Panc1 (cell line): ENCODE measurements around the gene TANGO2. TPM values are rescaled to one million over a fixed set of nuclear protein-coding genes. Genes with fewer than 3 reads are reported as not detected.

Experiments used
- ATAC-seq: fragments of 200-7000 bp; cut with Tn5 transposase; 2 replicates; pipeline ENCODE4 v1.9.1; 2020; ENCODE audit warnings: mild to moderate bottlenecking, moderate library complexity
- BruUV-seq: library from RNA; stranded (reverse); fragments of 400-500 nt; replicated peaks from 2 replicates; lab custom pipeline; 2021; lab: Mats Ljungman, UMichigan
- CTCF ChIA-PET: fragments of 300-600 bp; sonication (Branson Sonifier 250); formaldehyde crosslinking; loops from one replicate; lab custom pipeline; 2022; ENCODE audit warnings: antibody characterized with exemption; lab: Charles Lee
- POLR2A ChIA-PET: fragments of 300-600 bp; sonication (Branson Sonifier 250); formaldehyde crosslinking; loops from one replicate; lab custom pipeline; 2022; ENCODE audit warnings: antibody characterized with exemption; lab: Charles Lee
- DNase-seq: peaks from one replicate; pipeline ENCODE4 v3.0.0-alpha.2; 2010; ENCODE audit warnings: low read depth, low spot score
- H3K27ac ChIP-seq: 2 replicates; pipeline ENCODE4 v1.5.1; 2011; ENCODE audit warnings: mild to moderate bottlenecking, low read length, inconsistent platforms
- H3K27me3 ChIP-seq: fragments of 200-500 bp; sonication (Bioruptor generic); 2 replicates; pipeline ENCODE4 v1.6.0; 2014; ENCODE audit warnings: low read length, inconsistent platforms; ENCODE audit not compliant: control insufficient read depth, insufficient read depth
- H3K36me3 ChIP-seq: fragments of 200-500 bp; sonication (Bioruptor generic); 2 replicates; pipeline ENCODE4 v1.5.1; 2014; ENCODE audit warnings: inconsistent platforms, mild to moderate bottlenecking, low read length, moderate library complexity; ENCODE audit not compliant: control insufficient read depth, insufficient read depth
- H3K4me1 ChIP-seq: 2 replicates; pipeline ENCODE4 v1.5.1; 2011; ENCODE audit warnings: inconsistent platforms, mild to moderate bottlenecking, low read length, moderate library complexity; ENCODE audit not compliant: control insufficient read depth, insufficient read depth
- H3K4me3 ChIP-seq, 2 experiments: 2 replicates each; pipeline ENCODE4 v1.5.1; 2011 to 2012; ENCODE audit warnings: low read depth in 2 of 2, low read length in 2 of 2, mild to moderate bottlenecking in 2 of 2, inconsistent platforms in 1 of 2, moderate library complexity in 1 of 2
- H3K9me3 ChIP-seq: fragments of 200-500 bp; sonication (Bioruptor generic); 2 replicates; pipeline ENCODE4 v1.5.1; 2014; ENCODE audit warnings: low read depth, mild to moderate bottlenecking, inconsistent platforms, low read length, moderate library complexity; ENCODE audit not compliant: control insufficient read depth, insufficient read depth
- CTCF ChIP-seq: fragments of 450-650 bp; IDR thresholded peaks from 2 replicates; pipeline ENCODE4 v1.5.1; 2017; ENCODE audit warnings: mild to moderate bottlenecking
- POLR2AphosphoS5 ChIP-seq: IDR thresholded peaks from 2 replicates; pipeline ENCODE4 v1.6.1; 2012; ENCODE audit warnings: mild to moderate bottlenecking, low read depth, low read length, moderate library complexity
- SIN3A ChIP-seq: IDR thresholded peaks from 2 replicates; pipeline ENCODE4 v1.6.1; 2012; ENCODE audit warnings: low read depth, mild to moderate bottlenecking, low read length, moderate library complexity, borderline replicate concordance; ENCODE audit not compliant: insufficient read depth
- TCF7L2 ChIP-seq: IDR thresholded peaks from 2 replicates; pipeline ENCODE4 v1.6.1; 2011; ENCODE audit warnings: mild to moderate bottlenecking, low read depth, low read length, inconsistent platforms
- in situ Hi-C: cut with HindIII; loops from 2 replicates; pipeline ENCODE4 v1.10.0; 2016; ENCODE audit warnings: low sequenced_read_pairs, low pct_unique_long_range_greater_than_20kb
- intact Hi-C: fragments of 100-400 bp; cut with micrococcal nuclease; formaldehyde crosslinking; loops from one replicate; pipeline ENCODE4 v1.10.0; 2022; ENCODE audit not compliant: unreplicated experiment
- total RNA-seq: library from RNA; stranded (reverse); gene quantifications from one replicate; pipeline ENCODE4 v1.2.1, GENCODE V29; 2021; ENCODE audit not compliant: unreplicated experiment
- TF ChIP-seq, protein P1 (sequence below), 2 experiments: IDR thresholded peaks; 2 replicates each; pipeline ENCODE4 v1.6.1; 2011 to 2012; ENCODE audit warnings: low read depth in 2 of 2, control low read depth in 1 of 2, low read length in 1 of 2, mild to moderate bottlenecking in 1 of 2, moderate library complexity in 1 of 2; ENCODE audit not compliant: insufficient read depth in 1 of 2

TANGO2 gene
- total RNA-seq, 1 experiment from 2014 or later, result 32.2 TPM

DNA sequence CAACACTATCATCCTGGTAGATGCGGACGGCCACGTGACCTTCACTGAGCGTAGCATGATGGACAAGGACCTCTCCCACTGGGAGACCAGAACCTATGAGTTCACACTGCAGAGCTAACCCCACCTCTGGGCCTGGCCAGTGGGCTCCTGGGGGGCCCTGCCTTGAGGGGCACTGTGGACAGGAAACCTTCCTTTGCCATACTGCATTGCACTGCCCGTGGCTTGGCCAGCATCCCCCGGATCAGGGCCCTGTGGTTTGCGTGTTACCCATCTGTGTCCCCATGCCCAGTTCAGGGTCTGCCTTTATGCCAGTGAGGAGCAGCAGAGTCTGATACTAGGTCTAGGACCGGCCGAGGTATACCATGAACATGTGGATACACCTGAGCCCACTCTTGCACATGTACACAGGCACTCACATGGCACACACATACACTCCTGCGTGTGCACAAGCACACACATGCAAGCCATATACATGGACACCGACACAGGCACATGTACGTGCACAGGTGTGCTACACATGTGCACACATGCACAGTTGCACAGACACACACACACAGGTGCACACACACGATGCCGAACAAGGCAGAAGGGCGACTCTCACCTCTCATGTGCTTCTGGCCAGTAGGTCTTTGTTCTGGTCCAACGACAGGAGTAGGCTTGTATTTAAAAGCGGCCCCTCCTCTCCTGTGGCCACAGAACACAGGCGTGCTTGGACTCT lies 43.8 kb downstream of the TANGO2 start:
- Histone ChIP-seq H3K4me3 (no peak overlapping the region), H3K4me1 (no peaks in the 10 kb centered on the region), H3K9me3 (no peaks in the 10 kb centered on the region), H3K27me3 (no peaks in the 10 kb centered on the region), H3K27ac (no peak overlapping the region), H3K36me3 (no peaks in the 10 kb centered on the region)
- no TSS peak for BruUV-seq
- ATAC-seq (no peak), DNase-seq (no peak)
- in situ Hi-C loops (no loop called here), intact Hi-C loops (no loop called here)
- CTCF ChIA-PET, result no interaction called here
- POLR2A ChIA-PET, result no interaction called here
- TF ChIP-seq, protein P1, sequence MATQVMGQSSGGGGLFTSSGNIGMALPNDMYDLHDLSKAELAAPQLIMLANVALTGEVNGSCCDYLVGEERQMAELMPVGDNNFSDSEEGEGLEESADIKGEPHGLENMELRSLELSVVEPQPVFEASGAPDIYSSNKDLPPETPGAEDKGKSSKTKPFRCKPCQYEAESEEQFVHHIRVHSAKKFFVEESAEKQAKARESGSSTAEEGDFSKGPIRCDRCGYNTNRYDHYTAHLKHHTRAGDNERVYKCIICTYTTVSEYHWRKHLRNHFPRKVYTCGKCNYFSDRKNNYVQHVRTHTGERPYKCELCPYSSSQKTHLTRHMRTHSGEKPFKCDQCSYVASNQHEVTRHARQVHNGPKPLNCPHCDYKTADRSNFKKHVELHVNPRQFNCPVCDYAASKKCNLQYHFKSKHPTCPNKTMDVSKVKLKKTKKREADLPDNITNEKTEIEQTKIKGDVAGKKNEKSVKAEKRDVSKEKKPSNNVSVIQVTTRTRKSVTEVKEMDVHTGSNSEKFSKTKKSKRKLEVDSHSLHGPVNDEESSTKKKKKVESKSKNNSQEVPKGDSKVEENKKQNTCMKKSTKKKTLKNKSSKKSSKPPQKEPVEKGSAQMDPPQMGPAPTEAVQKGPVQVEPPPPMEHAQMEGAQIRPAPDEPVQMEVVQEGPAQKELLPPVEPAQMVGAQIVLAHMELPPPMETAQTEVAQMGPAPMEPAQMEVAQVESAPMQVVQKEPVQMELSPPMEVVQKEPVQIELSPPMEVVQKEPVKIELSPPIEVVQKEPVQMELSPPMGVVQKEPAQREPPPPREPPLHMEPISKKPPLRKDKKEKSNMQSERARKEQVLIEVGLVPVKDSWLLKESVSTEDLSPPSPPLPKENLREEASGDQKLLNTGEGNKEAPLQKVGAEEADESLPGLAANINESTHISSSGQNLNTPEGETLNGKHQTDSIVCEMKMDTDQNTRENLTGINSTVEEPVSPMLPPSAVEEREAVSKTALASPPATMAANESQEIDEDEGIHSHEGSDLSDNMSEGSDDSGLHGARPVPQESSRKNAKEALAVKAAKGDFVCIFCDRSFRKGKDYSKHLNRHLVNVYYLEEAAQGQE (IDR thresholded peaks at IDR 0.05; ENCODE audit: insufficient read depth in 1 of 2, low read depth in 2 of 2, low read length in 1 of 2), result no peak
- TF ChIP-seq TCF7L2 (no peak), SIN3A (no peak), POLR2AphosphoS5 (no peak), CTCF (no peak)

GRCh38 chr22:20065896-20066616 lies 45.1 kb downstream of the TANGO2 start:
- Histone ChIP-seq H3K4me1 (no peaks in the 10 kb centered on the region), H3K4me3 (no peak overlapping the region), H3K27me3 (no peaks in the 10 kb centered on the region), H3K27ac (no peak overlapping the region), H3K36me3 (no peaks in the 10 kb centered on the region), H3K9me3 (no peaks in the 10 kb centered on the region)
- no peak for DNase-seq
- TF ChIP-seq CTCF (no peak), SIN3A (no peak), POLR2AphosphoS5 (no peak), TCF7L2 (no peak)
- TF ChIP-seq, protein P1 (IDR thresholded peaks at IDR 0.05; ENCODE audit: insufficient read depth in 1 of 2, low read depth in 2 of 2, low read length in 1 of 2), result no peak
- CTCF ChIA-PET, result no interaction called here
- intact Hi-C loops, result no loop called here
- ATAC-seq, result no peak
- in situ Hi-C loops, result no loop called here
- BruUV-seq, result no TSS peak
- POLR2A ChIA-PET, result no interaction called here
